SK-N-SH treated with all-trans-retinoic acid at 6 μM for 48 hours (cell line): Measurements from ENCODE around the gene ACIN1.

Experiments
- ATAC-seq: fragments of 200-7000 bp; cut with Tn5 transposase; 3 replicates; pipeline ENCODE4 v1.9.1; 2020; ENCODE audit warnings: mild to moderate bottlenecking, moderate library complexity
- ARNTL ChIP-seq: fragments of 450-650 bp; formaldehyde crosslinking; IDR thresholded peaks from 2 replicates; pipeline ENCODE4 v1.5.0; 2020; ENCODE audit warnings: low read depth, mild to moderate bottlenecking, moderate library complexity, borderline replicate concordance
- BACH2 ChIP-seq: fragments of 250-450 bp; sonication (Bioruptor Pico); IDR thresholded peaks from 2 replicates; pipeline ENCODE4 v1.9.0; 2021; ENCODE audit warnings: mild to moderate bottlenecking, borderline replicate concordance
- CREB5 ChIP-seq: fragments of 250-450 bp; sonication (Bioruptor Pico); IDR thresholded peaks from 2 replicates; pipeline ENCODE4 v1.5.1; 2020; ENCODE audit warnings: low read depth, mild to moderate bottlenecking, moderate library complexity
- CSDC2 ChIP-seq: fragments of 250-450 bp; sonication (Bioruptor Pico); IDR thresholded peaks from 2 replicates; pipeline ENCODE4 v1.5.0; 2020; ENCODE audit warnings: mild to moderate bottlenecking, moderate library complexity
- CSRNP3 ChIP-seq: fragments of 250-450 bp; sonication (Bioruptor Pico); IDR thresholded peaks from 2 replicates; pipeline ENCODE4 v1.5.1; 2021; ENCODE audit warnings: mild to moderate bottlenecking, moderate library complexity
- ESRRG ChIP-seq: fragments of 250-450 bp; sonication (Bioruptor Pico); IDR thresholded peaks from 2 replicates; pipeline ENCODE4 v1.6.1; 2021; ENCODE audit warnings: mild to moderate bottlenecking
- GLIS3 ChIP-seq: fragments of 250-450 bp; sonication (Bioruptor Pico); IDR thresholded peaks from 2 replicates; pipeline ENCODE4 v1.5.0; 2020; ENCODE audit warnings: mild to moderate bottlenecking, moderate library complexity
- OSR1 ChIP-seq: fragments of 250-450 bp; sonication (Bioruptor Pico); IDR thresholded peaks from 2 replicates; pipeline ENCODE4 v1.8.0; 2022; ENCODE audit warnings: moderate library complexity, mild to moderate bottlenecking, inconsistent platforms
- PATZ1 ChIP-seq: fragments of 250-450 bp; sonication (Bioruptor Pico); IDR thresholded peaks from 2 replicates; pipeline ENCODE4 v1.8.0; 2020; ENCODE audit warnings: mild to moderate bottlenecking, moderate library complexity, borderline replicate concordance
- POU6F1 ChIP-seq: fragments of 250-450 bp; sonication (Bioruptor Pico); IDR thresholded peaks from 2 replicates; pipeline ENCODE4 v1.8.0; 2021; ENCODE audit warnings: low read depth, mild to moderate bottlenecking, moderate library complexity, borderline replicate concordance
- PPARA ChIP-seq: fragments of 250-450 bp; sonication (Bioruptor Pico); IDR thresholded peaks from 2 replicates; pipeline ENCODE4 v1.5.0; 2020; ENCODE audit warnings: mild to moderate bottlenecking, borderline replicate concordance
- RARB ChIP-seq: fragments of 250-450 bp; sonication (Bioruptor Pico); IDR thresholded peaks from 2 replicates; pipeline ENCODE4 v1.8.0; 2021; ENCODE audit warnings: mild to moderate bottlenecking, moderate library complexity
- SNAI2 ChIP-seq: fragments of 250-450 bp; sonication (Bioruptor Pico); IDR thresholded peaks from 2 replicates; pipeline ENCODE4 v1.5.0; 2020; ENCODE audit warnings: mild to moderate bottlenecking, moderate library complexity
- TCF4 ChIP-seq: fragments of 250-450 bp; sonication (Bioruptor Pico); IDR thresholded peaks from 2 replicates; pipeline ENCODE4 v1.8.0; 2021; ENCODE audit warnings: mild to moderate bottlenecking, moderate library complexity, borderline replicate concordance
- TOX ChIP-seq: fragments of 250-450 bp; sonication (Bioruptor Pico); IDR thresholded peaks from 2 replicates; pipeline ENCODE4 v1.8.0; 2021; ENCODE audit warnings: mild to moderate bottlenecking, moderate library complexity, borderline replicate concordance
- TSHZ2 ChIP-seq: fragments of 250-450 bp; sonication (Bioruptor Pico); IDR thresholded peaks from 2 replicates; pipeline ENCODE4 v1.5.0; 2020; ENCODE audit warnings: mild to moderate bottlenecking, moderate library complexity
- ZC3H10 ChIP-seq: fragments of 250-450 bp; sonication (Bioruptor Pico); IDR thresholded peaks from 2 replicates; pipeline ENCODE4 v1.5.1; 2021; ENCODE audit warnings: mild to moderate bottlenecking, moderate library complexity
- ZFP3 ChIP-seq: fragments of 250-450 bp; sonication (Bioruptor Pico); IDR thresholded peaks from 2 replicates; pipeline ENCODE4 v1.5.0; 2020; ENCODE audit warnings: mild to moderate bottlenecking, moderate library complexity
- ZNF565 ChIP-seq: fragments of 450-650 bp; formaldehyde crosslinking; conservative IDR thresholded peaks from 2 replicates; pipeline ENCODE4 v1.5.0; 2020; ENCODE audit warnings: low read depth, mild to moderate bottlenecking, moderate library complexity
- ZNF70 ChIP-seq: fragments of 450-650 bp; formaldehyde crosslinking; IDR thresholded peaks from 2 replicates; pipeline ENCODE4 v1.5.0; 2020; ENCODE audit warnings: mild to moderate bottlenecking, moderate library complexity
- ZNF8 ChIP-seq: fragments of 450-650 bp; formaldehyde crosslinking; IDR thresholded peaks from 2 replicates; pipeline ENCODE4 v1.5.0; 2020; ENCODE audit warnings: mild to moderate bottlenecking, moderate library complexity

Gene ACIN1

GRCh38 chr14:23020143-23021128 lies 74.5 kb downstream of the ACIN1 start:
- no peak for ATAC-seq
- TF ChIP-seq ZC3H10 (CRISPR knock-in tag) (no peak), RARB (no peak), PPARA (CRISPR knock-in tag) (no peak), GLIS3 (no peak), OSR1 (CRISPR knock-in tag) (no peak), CSDC2 (CRISPR knock-in tag) (no peak), TSHZ2 (CRISPR knock-in tag) (no peak), SNAI2 (CRISPR knock-in tag) (no peak), ZNF8 (CRISPR knock-in tag) (no peak), CREB5 (no peak), CSRNP3 (CRISPR knock-in tag) (no peak), ESRRG (CRISPR knock-in tag) (no peak), POU6F1 (CRISPR knock-in tag) (no peak)
- TF ChIP-seq, all 23 proteins: peak for 0

GRCh38 chr14:23018107-23018506 lies 76.8 kb downstream of the ACIN1 start:
- no peak for ATAC-seq
- no peak for TF ChIP-seq OSR1 (CRISPR knock-in tag)
- TF ChIP-seq ZNF70 (CRISPR knock-in tag), result no peak
- no peak for TF ChIP-seq PATZ1
- no peak for TF ChIP-seq BACH2 (CRISPR knock-in tag)
- no peak for TF ChIP-seq CSRNP3 (CRISPR knock-in tag)
- TF ChIP-seq TSHZ2 (CRISPR knock-in tag), result no peak
- no peak for TF ChIP-seq RARB
- TF ChIP-seq ZNF565 (CRISPR knock-in tag), result no peak
- TF ChIP-seq ZFP3, result no peak
- TF ChIP-seq ARNTL, result no peak
- TF ChIP-seq TOX (CRISPR knock-in tag), result no peak
- TF ChIP-seq CREB5, result no peak
- no peak for TF ChIP-seq ESRRG (CRISPR knock-in tag)
- TF ChIP-seq TCF4 (CRISPR knock-in tag), result no peak
- no peak for TF ChIP-seq PPARA (CRISPR knock-in tag)
